HG03354 (cell line): Measurements from ENCODE around the gene ARMC2.
A peak's percentile ranks its signal among the peaks of the same experiment; 100 is the strongest.

Experiments
- ATAC-seq: cut with Tn5 transposase; IDR thresholded peaks from one replicate; pipeline ENCODE4 v1.9.1; 2021; ENCODE audit warnings: mild to moderate bottlenecking; ENCODE audit not compliant: unreplicated experiment, poor library complexity, severe bottlenecking

Gene ARMC2

GRCh38 chr6:109002882-109003281, 154.7 kb downstream of the ARMC2 start:
- ATAC-seq = no peak

- no peak for ATAC-seq
Observed at GRCh38 chr6:109006818-109007217, 158.6 kb downstream of the ARMC2 start.

- ATAC-seq = no peak
Observed at GRCh38 chr6:109007521-109007920, 159.3 kb downstream of the ARMC2 start.

- no peak for ATAC-seq
Observed at GRCh38 chr6:109008054-109008453, 159.8 kb downstream of the ARMC2 start.

GRCh38 chr6:109008537-109009235, 160.5 kb downstream of the ARMC2 start:
- peak; percentile 30 for ATAC-seq

- peak; percentile 92 for ATAC-seq
Observed at GRCh38 chr6:109009236-109009961, 161.2 kb downstream of the ARMC2 start.

- ATAC-seq = no peak
Observed at GRCh38 chr6:109009962-109010704, 161.9 kb downstream of the ARMC2 start.

GRCh38 chr6:109010705-109011102, 162.5 kb downstream of the ARMC2 start:
- ATAC-seq = no peak

GRCh38 chr6:109013656-109014305, 165.6 kb downstream of the ARMC2 start:
- ATAC-seq = no peak

- no peak for ATAC-seq
Observed at GRCh38 chr6:109014606-109015005, 166.4 kb downstream of the ARMC2 start.

GRCh38 chr6:109015176-109015575, 167.0 kb downstream of the ARMC2 start:
- no peak for ATAC-seq

- ATAC-seq = no peak
Observed at GRCh38 chr6:109019911-109020310, 171.7 kb downstream of the ARMC2 start.

GRCh38 chr6:109021870-109022269, 173.6 kb downstream of the ARMC2 start:
- no peak for ATAC-seq

GRCh38 chr6:109023356-109023925, 175.2 kb downstream of the ARMC2 start:
- no peak for ATAC-seq
